Ascending aorta (tissue), 2 donors: Measurements from ENCODE around the gene STK24. TPM values are rescaled to one million over a fixed set of nuclear protein-coding genes. Genes with fewer than 3 reads are reported as not detected.

Source experiments
- DNase-seq, 2 donors: peaks; one replicate each; pipeline ENCODE4 v3.0.0-alpha.2; 2019; ENCODE audit warnings: low spot score in 2 of 2
- H3K27ac ChIP-seq, 2 donors: fragments of 200-600 bp; sonication (generic); one replicate each; pipeline ENCODE4 v1.5.1; 2016 to 2017; ENCODE audit warnings: mild to moderate bottlenecking in 1 of 2
- H3K27me3 ChIP-seq: fragments of 200-600 bp; sonication (generic); one replicate; pipeline ENCODE4 v1.5.1; 2017
- H3K36me3 ChIP-seq, 2 donors: fragments of 200-600 bp; sonication (generic); one replicate each; pipeline ENCODE4 v1.5.1; 2016
- H3K4me1 ChIP-seq, 2 donors: fragments of 200-600 bp; sonication (generic); one replicate each; pipeline ENCODE4 v1.5.1; 2016 to 2017; ENCODE audit warnings: mild to moderate bottlenecking in 1 of 2
- H3K4me3 ChIP-seq, 2 donors: fragments of 200-600 bp; sonication (generic); one replicate each; pipeline ENCODE4 v1.5.1; 2016 to 2017; ENCODE audit warnings: mild to moderate bottlenecking in 1 of 2
- H3K9me3 ChIP-seq, 2 donors: fragments of 200-600 bp; sonication (generic); one replicate each; pipeline ENCODE4 v1.5.1; 2016
- CTCF ChIP-seq, 3 experiments: fragments of 200-600 bp in 2 of 3; fragments of 450-650 bp in 1 of 3; sonication (generic) in 2 of 3; IDR thresholded peaks; one replicate each; pipeline ENCODE4 v1.5.1; 2016 to 2019; ENCODE audit warnings: antibody characterized with exemption in 3 of 3, mild to moderate bottlenecking in 1 of 3, moderate library complexity in 1 of 3
- intact Hi-C: fragments of 100-400 bp; cut with DNase I; formaldehyde crosslinking; loops from one replicate; pipeline ENCODE4 v1.15.1; 2023
- total RNA-seq: library from RNA; depleted of rRNA; stranded (reverse); fragments of >200 nt; gene quantifications from one replicate; pipeline ENCODE4 v1.1.0, GENCODE V29; 2016

The STK24 gene
- total RNA-seq, 1 donor from 2014 or later: 35.4 TPM

- no peak for TF ChIP-seq CTCF (IDR thresholded peaks at IDR 0.05)
- H3K9me3 ChIP-seq: no peaks in the 10 kb centered on the region
- peak in 1 of 2 donors; percentile 41 for DNase-seq
- H3K4me1 ChIP-seq: no peaks in the 10 kb centered on the region
- H3K27me3 ChIP-seq: no peaks in the 10 kb centered on the region
- H3K27ac ChIP-seq: no peak overlapping the region
- intact Hi-C loops: no loop called here
- H3K4me3 ChIP-seq: no peak overlapping the region
- H3K36me3 ChIP-seq: peaks cover 0 to 7% of the 10 kb centered on the region in 2 donors
Measured at GRCh38 chr13:98517576-98518310, 59.2 kb downstream of the STK24 start.

GRCh38 chr13:98515818-98516465, 61.0 kb downstream of the STK24 start:
- peak in 1 of 2 donors; percentile 4 for DNase-seq
- H3K4me1 ChIP-seq: no peaks in the 10 kb centered on the region
- H3K36me3 ChIP-seq: peaks cover 0 to 7% of the 10 kb centered on the region in 2 donors
- TF ChIP-seq CTCF (IDR thresholded peaks at IDR 0.05): no peak
- intact Hi-C loops: no loop called here
- H3K4me3 ChIP-seq: no peak overlapping the region
- H3K27ac ChIP-seq: no peak overlapping the region
- H3K9me3 ChIP-seq: no peaks in the 10 kb centered on the region
- no peaks in the 10 kb centered on the region for H3K27me3 ChIP-seq

GRCh38 chr13:98514288-98514687, 62.6 kb downstream of the STK24 start:
- Histone ChIP-seq H3K4me1 (peaks cover 0 to 4% of the 10 kb centered on the region in 2 donors), H3K27ac (no peak overlapping the region)

GRCh38 chr13:98513837-98514236, 63.1 kb downstream of the STK24 start:
- no peak overlapping the region for H3K4me3 ChIP-seq
- peaks cover 0 to 9% of the 10 kb centered on the region in 2 donors for H3K4me1 ChIP-seq
- peaks cover 0 to 7% of the 10 kb centered on the region in 2 donors for H3K36me3 ChIP-seq
- peak in 1 of 2 donors; percentile 11 for DNase-seq
- TF ChIP-seq CTCF (IDR thresholded peaks at IDR 0.05): no peak
- H3K27me3 ChIP-seq: no peaks in the 10 kb centered on the region
- H3K9me3 ChIP-seq: no peaks in the 10 kb centered on the region
- intact Hi-C loops: no loop called here
- no peak overlapping the region for H3K27ac ChIP-seq

More at GRCh38 chr13:98514288-98514687, 62.6 kb downstream of the STK24 start:
- intact Hi-C loops: no loop called here
- peaks cover 0 to 7% of the 10 kb centered on the region in 2 donors for H3K36me3 ChIP-seq
- DNase-seq: no peak
- no peaks in the 10 kb centered on the region for H3K9me3 ChIP-seq
- H3K4me3 ChIP-seq: no peak overlapping the region
- TF ChIP-seq CTCF (IDR thresholded peaks at IDR 0.05): no peak
- H3K27me3 ChIP-seq: no peaks in the 10 kb centered on the region

GRCh38 chr13:98512774-98513665, 63.9 kb downstream of the STK24 start:
- no peak for TF ChIP-seq CTCF (IDR thresholded peaks at IDR 0.05)
- Histone ChIP-seq H3K4me1 (peaks cover 0 to 15% of the 10 kb centered on the region in 2 donors), H3K4me3 (no peak overlapping the region), H3K9me3 (no peaks in the 10 kb centered on the region), H3K27ac (no peak overlapping the region), H3K27me3 (no peaks in the 10 kb centered on the region), H3K36me3 (no peaks in the 10 kb centered on the region)
- peak in 1 of 2 donors; percentile 55 for DNase-seq
- intact Hi-C loops: no loop called here
